G401 (cell line): ENCODE measurements around the gene KRTAP1-1. TPM values are rescaled to one million over a fixed set of nuclear protein-coding genes. Genes with fewer than 3 reads are reported as not detected.
"Not testable (repeated sequence)": the region's sequence is repeated elsewhere in the genome, so short reads cannot be mapped to it uniquely, and the experiment has no call there.

Experiments
- DNase-seq: peaks from one replicate; pipeline ENCODE4 v3.0.0-alpha.2; 2015; ENCODE audit warnings: low spot score
- in situ Hi-C: cut with HindIII; loops from 2 replicates; pipeline ENCODE4 v1.10.0; 2016; ENCODE audit warnings: low sequenced_read_pairs, mixed read lengths
- total RNA-seq: library from RNA; depleted of rRNA; stranded (reverse); fragments of >200 nt; shearing (Covaris generic); gene quantifications from 2 replicates; pipeline ENCODE4 v1.2.3, GENCODE V29; 2014

Gene KRTAP1-1
- total RNA-seq, 1 experiment from 2014 or later = not detected

DNA sequence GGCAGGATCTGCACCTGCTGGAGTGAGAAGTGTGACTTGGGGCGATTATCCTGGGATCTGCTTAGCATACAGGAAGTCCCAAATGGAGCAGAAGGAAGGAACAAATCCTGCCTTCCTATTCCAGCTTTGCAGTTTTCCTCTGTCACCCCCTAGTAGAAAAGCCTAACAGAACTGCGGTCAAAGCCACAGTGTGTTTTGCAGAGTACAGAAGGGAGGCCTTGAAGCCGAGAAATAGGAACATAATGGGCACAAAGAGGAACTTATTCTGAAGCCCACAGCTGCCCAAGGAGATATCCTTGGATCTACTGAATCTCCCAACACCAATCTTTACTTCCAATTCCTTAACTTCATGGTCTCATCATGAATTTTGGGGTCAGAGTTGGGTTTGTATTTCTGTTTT, 22.7 kb downstream of the KRTAP1-1 start:
- DNase-seq = no peak
- in situ Hi-C loops = no loop called here

GRCh38 chr17:41016578-41017215, 24.6 kb downstream of the KRTAP1-1 start:
- no peak for DNase-seq
- in situ Hi-C loops = no loop called here

GRCh38 chr17:41015454-41015853, 25.8 kb downstream of the KRTAP1-1 start:
- no peak for DNase-seq
- in situ Hi-C loops = no loop called here

DNA sequence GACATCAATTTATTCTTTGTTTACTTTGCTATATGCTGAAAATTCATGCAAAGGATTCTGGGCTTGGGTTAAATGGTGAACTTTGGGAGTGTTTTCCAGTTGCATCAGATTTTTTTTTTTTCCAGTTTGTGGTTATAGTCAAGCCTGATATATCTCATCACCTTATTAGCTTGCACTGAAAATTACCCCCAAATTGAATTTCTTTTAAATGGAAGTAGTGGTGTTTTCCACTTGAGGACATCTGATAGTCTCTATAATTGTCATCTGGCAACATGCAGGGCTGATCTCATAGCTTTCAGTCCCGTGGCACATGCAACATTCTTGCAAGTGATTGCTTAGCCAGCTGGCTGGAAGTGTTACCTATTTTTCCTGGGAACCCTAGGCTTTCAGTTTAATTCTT, 27.6 kb downstream of the KRTAP1-1 start:
- in situ Hi-C loops = no loop called here
- DNase-seq = peak; percentile 73

GRCh38 chr17:41013181-41013580, 28.1 kb downstream of the KRTAP1-1 start:
- in situ Hi-C loops = no loop called here
- DNase-seq = no peak

GRCh38 chr17:41012326-41013120, 28.7 kb downstream of the KRTAP1-1 start:
- in situ Hi-C loops = no loop called here

DNA sequence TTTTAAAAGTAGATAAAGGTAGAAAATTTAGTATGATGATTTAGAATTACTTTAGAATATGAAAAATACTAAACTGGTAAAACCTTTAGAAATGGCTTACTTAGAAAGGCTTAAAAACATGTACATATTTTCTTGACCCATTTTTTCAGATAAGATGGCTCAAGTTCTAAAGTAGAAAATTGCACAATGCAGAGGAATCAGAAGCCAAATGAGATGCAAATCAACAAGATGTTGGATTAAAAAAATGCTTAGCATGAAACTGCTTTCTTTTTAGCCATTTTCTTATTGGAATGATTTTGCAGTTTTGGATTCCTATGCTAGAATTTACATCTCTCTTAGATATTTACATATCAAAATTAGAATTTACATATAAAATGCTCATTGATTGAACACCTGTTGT, 30.8 kb downstream of the KRTAP1-1 start:
- in situ Hi-C loops = no loop called here
- no peak for DNase-seq

More at GRCh38 chr17:41012326-41013120, 28.7 kb downstream of the KRTAP1-1 start:
- peak; percentile 58 for DNase-seq

- no peak for DNase-seq
- in situ Hi-C loops = no loop called here
Measured at GRCh38 chr17:41009936-41010335, 31.3 kb downstream of the KRTAP1-1 start.

GRCh38 chr17:41009301-41009760, 31.9 kb downstream of the KRTAP1-1 start:
- no peak for DNase-seq
- in situ Hi-C loops = no loop called here

GRCh38 chr17:41008811-41009210, 32.4 kb downstream of the KRTAP1-1 start, which contains the start of gene KRTAP3-1:
TSS of gene KRTAP3-1 (minus strand) at chr17:41009128. CDS start at chr17:41009074, 54 bp downstream.
- in situ Hi-C loops = no loop called here
- DNase-seq = peak; percentile 47

- in situ Hi-C loops = no loop called here
- no peak for DNase-seq
Measured at GRCh38 chr17:41004397-41004796, 36.9 kb downstream of the KRTAP1-1 start.

- in situ Hi-C loops = no loop called here
- DNase-seq = no peak
Measured at GRCh38 chr17:41003926-41004325, 37.3 kb downstream of the KRTAP1-1 start.

GRCh38 chr17:41002814-41003213, 38.4 kb downstream of the KRTAP1-1 start:
- no peak for DNase-seq
- in situ Hi-C loops = no loop called here

GRCh38 chr17:41001795-41002194, 39.5 kb downstream of the KRTAP1-1 start:
- in situ Hi-C loops = no loop called here
- DNase-seq = no peak

GRCh38 chr17:40999563-40999962, 41.7 kb downstream of the KRTAP1-1 start, which contains the start of gene KRTAP3-2:
TSS of gene KRTAP3-2 (minus strand) at chr17:40999906. CDS start at chr17:40999853, 53 bp downstream.
- DNase-seq, in situ Hi-C loops: not testable (repeated sequence)

GRCh38 chr17:40997361-40997760, 43.9 kb downstream of the KRTAP1-1 start:
- in situ Hi-C loops = no loop called here
- no peak for DNase-seq

DNA sequence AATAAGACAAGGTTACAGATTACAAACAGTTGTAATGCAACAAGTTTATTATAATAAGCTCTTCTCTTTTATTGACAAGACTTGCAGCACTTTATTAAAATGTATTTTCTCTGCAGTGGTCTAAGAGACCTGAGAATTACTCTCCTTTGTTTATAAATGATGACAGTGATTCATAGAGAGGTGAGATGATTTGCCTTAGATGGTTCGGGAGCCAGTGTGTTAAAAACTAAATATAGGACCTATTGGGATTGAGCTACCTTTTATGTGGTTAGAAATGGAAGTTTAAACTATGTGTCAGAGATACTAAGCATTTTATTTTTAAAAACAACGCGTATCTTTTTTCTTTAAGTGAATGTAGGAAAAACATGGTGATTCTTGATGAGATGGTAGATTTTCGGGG, 44.4 kb downstream of the KRTAP1-1 start:
- in situ Hi-C loops = no loop called here
- no peak for DNase-seq

DNA sequence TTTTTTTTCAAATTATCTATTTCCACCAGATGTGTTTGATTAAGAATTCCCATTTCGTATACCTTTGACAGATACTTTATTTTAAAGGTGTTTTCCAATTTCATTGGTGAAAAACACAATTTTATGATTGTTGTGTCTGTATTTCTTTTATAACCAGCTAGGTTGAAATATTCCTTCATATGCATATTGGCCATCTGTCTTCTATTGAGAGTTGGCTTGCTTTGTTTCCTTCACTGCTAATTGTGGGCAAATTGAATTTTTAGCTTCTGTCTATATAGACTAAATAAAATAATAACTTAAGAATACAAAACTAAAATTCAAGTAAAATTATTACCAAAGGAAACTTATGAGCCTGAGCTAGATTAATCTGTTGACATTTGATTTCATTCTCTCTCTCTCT, 46.1 kb downstream of the KRTAP1-1 start:
- peak; percentile 64 for DNase-seq
- in situ Hi-C loops = no loop called here

GRCh38 chr17:40993839-40994238, 47.4 kb downstream of the KRTAP1-1 start, which contains the start of gene KRTAP3-3:
TSS of gene KRTAP3-3 (minus strand) at chr17:40994164. CDS start at chr17:40994097, 67 bp downstream.
- peak; percentile 23 for DNase-seq
- in situ Hi-C loops = no loop called here

DNA sequence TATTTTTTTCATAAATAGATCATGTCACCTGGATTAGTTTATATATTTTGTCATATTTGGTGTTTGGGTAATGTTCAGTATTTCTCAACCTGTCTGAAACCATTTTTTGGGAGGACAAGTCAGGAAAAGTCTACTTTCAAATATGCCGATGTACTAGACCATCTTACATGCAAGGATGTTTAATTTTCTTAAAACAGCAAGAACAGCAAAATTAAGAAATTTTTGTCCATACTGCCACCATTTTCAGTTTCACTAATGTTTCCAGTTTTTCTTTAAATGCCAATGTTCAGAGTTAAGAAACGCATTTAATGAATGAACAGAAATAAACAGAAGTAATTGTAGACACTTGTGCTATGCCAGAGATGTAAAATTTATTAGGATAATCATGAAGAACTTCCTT, 48.2 kb downstream of the KRTAP1-1 start:
- no peak for DNase-seq
- in situ Hi-C loops = no loop called here
